ENCODE measurements around the gene SSTR3.

- TF ChIP-seq CTCF (IDR thresholded peaks at IDR 0.05; ENCODE audit: insufficient read depth, low read length, poor library complexity, severe bottlenecking) (no peak), EZH2phosphoT487 (conservative IDR thresholded peaks at IDR 0.05; ENCODE audit: low read length) (no peak)
Measured at GRCh38 chr22:37162221-37163095, 49.8 kb downstream of the SSTR3 start.
